NCI-H82 treated with DMSO at 0.1 percent for 48 hours (cell line): ENCODE results near the gene TOE1.

ENCODE experiments used
- DNase-seq: peaks from one replicate; lab custom pipeline; 2025; ENCODE audit not compliant: unreplicated experiment; lab: John Stamatoyannopoulos, UW

Gene TOE1

GRCh38 chr1:45326627-45327623 lies 13.0 kb upstream of the TOE1 start, which contains the start of gene HPDL:
Gene HPDL (plus strand): TSS chr1:45326895. CDS start chr1:45327149, 254 bp downstream.
- DNase-seq, result peak; percentile 80

GRCh38 chr1:45327644-45328515 lies 12.1 kb upstream of the TOE1 start:
- no peak for DNase-seq

DNA sequence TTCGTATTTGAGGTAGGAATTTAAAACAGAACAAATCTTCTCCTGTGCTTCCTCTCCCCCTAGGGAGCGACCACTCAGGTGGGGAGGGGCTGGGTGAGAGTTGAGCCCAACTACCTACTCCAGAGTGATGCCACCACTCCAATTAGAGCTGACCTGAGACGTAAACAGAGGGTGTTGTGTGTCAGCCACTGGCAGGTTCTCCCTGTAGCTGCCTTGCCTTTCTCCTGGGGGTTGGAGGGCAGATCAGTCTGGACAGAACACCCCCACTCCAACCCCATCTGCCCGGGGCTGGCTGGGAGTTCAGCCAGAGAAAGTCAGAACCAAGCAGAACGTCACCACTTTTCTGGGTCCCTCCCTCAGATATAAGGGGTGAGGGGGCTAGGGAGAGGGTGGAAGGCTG lies 11.3 kb upstream of the TOE1 start:
- DNase-seq, result peak; percentile 22

DNA sequence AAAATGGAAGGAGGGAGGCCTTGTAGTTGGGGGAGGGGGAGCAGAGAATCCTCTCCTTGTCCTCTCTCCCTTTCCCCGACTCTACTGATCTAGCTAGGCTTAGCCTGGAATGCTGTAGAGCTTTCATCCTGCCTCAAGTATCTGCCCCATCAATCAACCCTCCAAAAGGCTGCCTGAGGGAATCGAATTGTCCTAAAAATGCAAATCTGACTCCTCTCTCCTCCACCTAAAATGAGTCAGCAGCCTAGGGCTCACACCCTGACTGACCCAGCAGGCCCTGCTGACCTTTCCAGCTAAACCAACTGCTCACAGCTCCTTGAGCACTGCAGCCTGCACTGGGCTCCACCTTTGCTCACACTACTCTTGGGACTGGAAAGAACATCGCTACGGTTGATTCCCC lies 10.5 kb upstream of the TOE1 start:
- DNase-seq, result no peak

- DNase-seq, result no peak
These were observed 8.3 kb upstream of the TOE1 start for GRCh38 chr1:45331436-45332345.

DNA sequence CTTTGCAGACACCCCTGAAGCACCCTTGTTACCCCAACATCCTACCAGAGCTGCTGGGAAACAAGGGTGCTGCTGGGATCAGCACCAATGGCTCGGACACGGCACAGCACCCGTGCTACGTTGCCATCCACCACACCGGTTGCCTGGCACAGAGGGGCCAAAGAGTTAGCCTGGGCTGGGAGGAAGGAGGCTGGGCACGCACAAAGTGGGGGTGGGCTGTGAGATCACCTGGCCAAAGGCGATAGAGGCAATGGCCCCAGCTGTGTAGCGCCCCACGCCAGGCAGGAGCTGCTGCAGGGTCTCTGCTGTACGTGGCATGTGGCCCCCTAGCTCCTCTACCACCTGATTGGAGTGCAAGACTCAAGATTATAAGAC lies 7.6 kb upstream of the TOE1 start:
- no peak for DNase-seq

- DNase-seq, result peak; percentile 59
These were observed 5.4 kb upstream of the TOE1 start for GRCh38 chr1:45334308-45335245.

DNA sequence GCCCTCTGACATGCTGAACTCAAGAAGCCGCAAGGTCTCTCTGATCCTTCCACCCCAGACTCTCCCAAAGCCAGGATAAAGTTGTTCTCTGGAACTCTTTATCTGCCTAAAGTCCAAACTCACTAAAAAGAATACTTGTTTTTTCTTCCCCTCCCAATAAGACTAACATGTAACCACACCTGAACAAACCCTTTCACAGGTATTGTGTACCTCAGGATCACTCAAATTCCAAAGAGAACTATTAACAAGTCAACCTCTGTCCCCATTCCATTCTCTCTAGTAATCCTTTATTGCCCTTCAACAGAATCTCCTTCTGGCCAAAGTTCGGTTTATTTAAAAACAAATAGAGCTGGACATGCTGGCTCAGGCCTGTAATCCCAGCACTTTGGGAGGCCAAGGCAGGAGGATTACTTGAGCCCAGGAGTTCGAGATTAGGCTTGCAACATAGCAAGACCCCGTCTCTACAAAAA lies 4.1 kb upstream of the TOE1 start:
- DNase-seq, result no peak

GRCh38 chr1:45337630-45338325 lies 2.2 kb upstream of the TOE1 start:
- no peak for DNase-seq

GRCh38 chr1:45340816-45341466 lies 971 bp downstream of the TOE1 start:
- no peak for DNase-seq

GRCh38 chr1:45344499-45344898 lies 4.5 kb downstream of the TOE1 start:
- no peak for DNase-seq

DNA sequence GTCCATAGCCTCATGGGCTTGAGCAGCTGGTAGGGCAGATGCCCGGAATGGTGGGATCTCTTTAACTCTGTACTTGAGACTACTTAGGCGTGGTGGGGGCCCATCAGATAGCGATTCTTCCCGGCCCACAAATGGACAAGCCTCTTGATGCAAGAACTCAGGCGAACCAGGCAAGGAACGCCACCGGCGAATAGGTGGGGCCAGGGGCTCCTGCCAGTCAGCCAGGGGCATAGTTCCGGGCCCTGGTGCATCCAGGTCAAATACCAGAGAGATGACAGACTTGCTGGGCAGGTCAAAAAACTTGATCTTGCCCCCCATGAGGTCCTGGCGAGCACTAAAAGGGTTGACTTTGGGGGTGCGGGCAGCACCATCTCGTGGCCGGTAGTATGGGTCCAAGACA lies 5.0 kb downstream of the TOE1 start:
- DNase-seq, result no peak

DNA sequence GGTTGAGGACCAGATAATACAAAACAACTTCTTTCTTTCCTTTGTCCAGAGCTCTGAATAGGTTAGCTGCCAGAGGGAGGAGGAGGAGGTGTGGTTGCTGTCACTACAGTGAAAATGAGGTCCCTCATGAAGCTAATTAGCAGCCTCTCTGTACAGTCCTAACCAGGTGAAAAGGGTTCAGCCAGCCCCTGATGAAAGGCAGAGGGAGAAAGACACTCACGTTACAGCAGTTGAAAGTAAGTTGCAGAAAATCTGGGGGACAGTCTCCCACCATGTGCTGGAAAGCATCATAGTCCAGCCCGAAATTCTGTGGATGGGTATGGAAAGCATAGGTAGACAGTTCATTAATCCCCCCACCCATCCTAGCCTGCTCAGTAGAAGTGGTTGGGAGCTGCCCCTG lies 6.5 kb downstream of the TOE1 start:
- DNase-seq, result no peak

- DNase-seq, result no peak
These were observed 8.1 kb downstream of the TOE1 start for GRCh38 chr1:45348020-45348419.

DNA sequence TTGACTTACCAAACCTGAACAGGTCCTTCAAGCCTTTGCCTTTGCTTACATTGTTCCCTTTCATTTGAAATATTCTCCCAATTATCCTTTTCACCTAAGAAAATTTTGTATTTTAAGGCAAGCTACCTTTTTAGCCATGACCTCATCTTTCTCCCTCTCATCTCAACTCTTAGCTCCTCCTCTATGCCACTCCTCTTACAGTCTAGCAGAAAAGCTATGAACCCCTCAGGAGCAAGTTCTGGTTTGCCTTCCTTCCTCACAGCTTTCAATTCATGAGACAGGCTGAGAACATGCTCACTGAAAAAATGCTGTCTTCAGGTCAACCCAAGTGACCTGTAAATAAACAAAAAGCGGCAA lies 8.6 kb downstream of the TOE1 start:
- DNase-seq, result no peak

DNA sequence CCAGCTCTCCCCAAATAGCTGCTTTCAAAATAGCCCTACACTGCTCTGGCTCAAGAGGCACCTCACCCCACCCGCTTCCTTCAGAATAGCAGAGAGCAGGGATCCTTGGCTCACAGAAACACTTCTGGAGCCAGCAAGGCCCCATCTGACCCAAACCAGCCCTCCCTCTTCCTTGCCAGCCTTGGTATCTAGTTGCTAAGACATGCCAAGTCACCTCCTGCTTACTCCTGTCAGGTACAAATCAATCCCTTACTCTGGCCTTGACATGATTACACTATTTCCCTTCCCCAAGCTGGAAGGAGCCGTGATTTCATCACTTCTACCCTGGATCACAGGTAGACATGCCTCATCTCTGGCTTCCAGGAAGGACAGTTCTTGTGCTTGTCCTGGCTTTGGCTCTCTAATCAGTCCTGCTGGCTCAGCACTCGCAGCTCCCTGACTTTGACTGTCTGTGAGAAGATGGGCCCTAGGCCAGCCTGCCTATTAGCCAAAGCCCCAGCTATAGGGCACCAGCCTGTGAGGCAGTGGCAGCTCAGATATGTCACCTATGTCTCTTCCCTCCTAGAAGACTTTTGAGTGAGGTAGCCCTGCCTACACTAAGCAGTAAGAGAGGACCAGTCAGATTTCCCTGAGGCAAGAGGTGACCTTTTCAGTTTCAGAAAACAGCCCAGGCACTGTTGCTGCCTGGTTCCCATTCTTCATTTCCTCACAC lies 9.2 kb downstream of the TOE1 start:
- no peak for DNase-seq

DNA sequence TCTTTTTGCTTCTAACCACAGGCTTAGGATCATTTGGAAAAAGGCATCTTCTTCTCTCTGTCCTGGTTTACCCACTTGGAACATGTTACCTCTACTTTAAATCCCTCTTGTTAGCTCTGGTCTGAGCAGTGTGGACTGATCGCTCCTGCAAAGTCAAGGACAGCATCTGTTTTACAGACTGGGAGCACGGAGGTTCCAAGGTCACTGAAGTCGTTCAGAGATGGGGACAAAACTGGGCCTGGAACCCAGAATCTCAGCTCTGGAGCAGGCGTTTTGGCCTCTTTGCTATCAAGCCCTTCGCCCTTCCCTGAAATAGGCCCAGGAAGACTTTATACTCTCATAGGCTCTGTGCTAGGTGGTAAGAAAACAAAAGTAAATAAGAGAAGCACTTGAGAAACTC lies 11.5 kb downstream of the TOE1 start:
- no peak for DNase-seq

DNA sequence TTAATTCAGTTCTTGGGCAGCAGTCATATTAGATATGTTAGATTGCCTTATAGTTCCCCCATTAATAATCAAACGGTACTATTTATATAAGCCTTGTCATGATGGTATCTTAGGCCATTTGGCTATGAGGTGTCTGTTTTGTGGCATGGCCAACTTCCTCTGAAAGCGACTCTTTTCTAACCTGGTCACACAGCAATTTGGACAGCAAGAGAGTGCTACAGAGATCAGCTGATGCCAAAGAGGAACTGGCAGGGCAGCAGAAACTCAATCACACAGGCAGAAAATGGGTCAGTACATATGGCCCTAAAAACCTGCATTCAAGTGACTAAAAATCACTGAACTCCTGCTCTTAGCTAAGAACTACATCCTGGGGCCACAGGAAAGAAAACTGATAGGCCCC lies 13.7 kb downstream of the TOE1 start:
- DNase-seq, result no peak
